ENCODE results near the gene WDR18.

WDR18 gene

GRCh38 chr19:991932-992669 lies 8.0 kb downstream of the WDR18 start:
- DNase-seq (ENCODE audit: low read depth in 2 of 2): no peak

GRCh38 chr19:992670-993055 lies 8.5 kb downstream of the WDR18 start:
- no peak for DNase-seq (ENCODE audit: low read depth in 2 of 2)

GRCh38 chr19:993361-993830 lies 9.3 kb downstream of the WDR18 start:
- no peak for DNase-seq (ENCODE audit: low read depth in 2 of 2)

- DNase-seq (ENCODE audit: low read depth in 2 of 2): no peak
Observed at GRCh38 chr19:993831-994393, 9.8 kb downstream of the WDR18 start.

- no peak for DNase-seq (ENCODE audit: low read depth in 2 of 2)
Observed at GRCh38 chr19:994516-994915, 10.4 kb downstream of the WDR18 start.

- DNase-seq (ENCODE audit: low read depth in 2 of 2): no peak
Observed at GRCh38 chr19:995051-995827, 11.1 kb downstream of the WDR18 start.

- DNase-seq (ENCODE audit: low read depth in 2 of 2): peak; percentile 26 to 63
Observed at GRCh38 chr19:996051-996838, 12.1 kb downstream of the WDR18 start.

- DNase-seq (ENCODE audit: low read depth in 2 of 2): no peak
Observed at GRCh38 chr19:998064-998463, 13.9 kb downstream of the WDR18 start.

GRCh38 chr19:999379-999719 lies 15.2 kb downstream of the WDR18 start:
- DNase-seq (ENCODE audit: low read depth in 2 of 2): no peak

- peak in 1 of 2 donors; percentile 40 for DNase-seq (ENCODE audit: low read depth in 2 of 2)
Observed at GRCh38 chr19:1000095-1000494, 15.9 kb downstream of the WDR18 start, which contains the start of gene GRIN3B. Gene GRIN3B (plus strand): TSS chr19:1000419. CDS start chr19:1000438, 19 bp downstream.

- no peak for DNase-seq (ENCODE audit: low read depth in 2 of 2)
Observed at GRCh38 chr19:1000591-1001537, 16.7 kb downstream of the WDR18 start.

GRCh38 chr19:1001538-1002166 lies 17.5 kb downstream of the WDR18 start:
- peak; percentile 36 to 41 for DNase-seq (ENCODE audit: low read depth in 2 of 2)

- no peak for DNase-seq (ENCODE audit: low read depth in 2 of 2)
Observed at GRCh38 chr19:1002600-1002999, 18.5 kb downstream of the WDR18 start.

GRCh38 chr19:1003283-1003682 lies 19.1 kb downstream of the WDR18 start:
- DNase-seq (ENCODE audit: low read depth in 2 of 2): no peak

GRCh38 chr19:1004204-1004802 lies 20.2 kb downstream of the WDR18 start:
- DNase-seq (ENCODE audit: low read depth in 2 of 2): no peak

GRCh38 chr19:1004803-1005664 lies 20.9 kb downstream of the WDR18 start:
- no peak for DNase-seq (ENCODE audit: low read depth in 2 of 2)

- DNase-seq (ENCODE audit: low read depth in 2 of 2): no peak
Observed at GRCh38 chr19:1006711-1007398, 22.7 kb downstream of the WDR18 start.

Data from activated CD8-positive, alpha-beta memory T cell treated with anti-CD3 and anti-CD28 coated beads for 4 hours (primary cell).